GM12801 (cell line): ENCODE data around the gene S100PBP.

Experiments used
- CTCF ChIP-seq: IDR thresholded peaks from one replicate; pipeline ENCODE4 v1.5.1; 2011; ENCODE audit warnings: control low read depth; ENCODE audit not compliant: insufficient read length; ENCODE audit errors: extremely low read depth

Gene S100PBP

GRCh38 chr1:32779242-32779641 lies 38.2 kb upstream of the S100PBP start:
- TF ChIP-seq CTCF: no peak

- TF ChIP-seq CTCF: no peak
Measured at GRCh38 chr1:32780005-32780404, 37.4 kb upstream of the S100PBP start.

- TF ChIP-seq CTCF: no peak
Measured at GRCh38 chr1:32780628-32781234, 36.7 kb upstream of the S100PBP start.

GRCh38 chr1:32782086-32782485 lies 35.4 kb upstream of the S100PBP start:
- TF ChIP-seq CTCF: no peak

- TF ChIP-seq CTCF: no peak
Measured at GRCh38 chr1:32783851-32784250, 33.6 kb upstream of the S100PBP start.

- no peak for TF ChIP-seq CTCF
Measured at GRCh38 chr1:32784817-32785216, 32.6 kb upstream of the S100PBP start.

GRCh38 chr1:32786856-32787255 lies 30.6 kb upstream of the S100PBP start:
- no peak for TF ChIP-seq CTCF

- TF ChIP-seq CTCF: no peak
Measured at GRCh38 chr1:32791881-32792280, 25.6 kb upstream of the S100PBP start.
